HG02852 (cell line): ENCODE data around the gene MOSPD2.

ENCODE experiments used
- ATAC-seq: cut with Tn5 transposase; IDR thresholded peaks from one replicate; pipeline ENCODE4 v1.9.1; 2021; ENCODE audit warnings: mild to moderate bottlenecking, moderate library complexity; ENCODE audit not compliant: unreplicated experiment

MOSPD2 gene

GRCh38 chrX:14872851-14873675, at the start of gene MOSPD2, which contains the start of gene FANCB:
Gene MOSPD2, plus strand, starts transcription at chrX:14873421. Its CDS starts 108 bp downstream, at chrX:14873529.
Gene FANCB, minus strand, starts transcription at chrX:14873069. Its CDS starts 7,559 bp downstream, at chrX:14865510.
- ATAC-seq: peak; percentile 94

GRCh38 chrX:14825851-14826250, 47.4 kb upstream of the MOSPD2 start:
- no peak for ATAC-seq

DNA sequence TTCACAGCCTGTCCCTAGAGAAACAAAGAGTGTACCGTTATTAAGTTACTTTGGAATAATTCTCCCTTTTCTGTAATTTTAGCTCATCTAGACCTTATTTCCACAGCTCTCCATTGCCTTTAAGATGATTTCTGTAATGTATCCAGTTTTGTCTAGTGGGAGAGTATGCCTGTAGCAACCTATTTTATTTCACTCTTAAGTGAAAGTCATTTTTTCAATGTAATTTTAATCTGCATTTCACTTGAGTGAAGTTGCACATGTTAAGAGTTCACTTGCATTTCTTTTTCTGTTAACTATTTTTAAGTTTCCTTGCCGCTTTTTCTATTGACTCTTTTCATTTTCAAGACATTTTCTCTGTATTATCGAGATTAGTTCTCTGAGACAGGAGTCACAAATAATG, 46.9 kb upstream of the MOSPD2 start:
- ATAC-seq: no peak

GRCh38 chrX:14829643-14830042, 43.6 kb upstream of the MOSPD2 start:
- ATAC-seq: no peak

DNA sequence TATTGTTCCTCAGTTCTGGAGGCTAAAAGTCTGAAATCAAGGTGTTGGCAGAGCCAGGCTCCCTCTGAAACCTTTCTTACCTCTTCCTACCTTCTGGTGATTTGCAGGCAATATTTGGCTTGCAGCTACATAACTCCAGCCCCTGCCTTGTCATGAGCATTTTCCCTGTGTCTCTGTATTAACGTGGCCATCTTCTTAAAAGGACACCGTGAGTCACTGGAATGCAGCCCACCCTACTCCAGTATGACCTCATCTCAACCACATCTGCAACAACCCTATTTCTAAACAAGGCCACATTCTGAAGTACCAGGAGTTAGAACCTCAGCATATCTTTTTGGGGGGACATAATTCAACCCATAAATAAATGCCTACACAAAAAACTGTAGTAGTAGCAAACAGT, 41.1 kb upstream of the MOSPD2 start:
- ATAC-seq: no peak

GRCh38 chrX:14832586-14832985, 40.6 kb upstream of the MOSPD2 start:
- ATAC-seq: no peak

GRCh38 chrX:14837155-14837554, 36.1 kb upstream of the MOSPD2 start:
- peak; percentile 54 for ATAC-seq

- no peak for ATAC-seq
These were observed 29.6 kb upstream of the MOSPD2 start for GRCh38 chrX:14843666-14844065.

GRCh38 chrX:14851526-14851925, 21.7 kb upstream of the MOSPD2 start:
- no peak for ATAC-seq

DNA sequence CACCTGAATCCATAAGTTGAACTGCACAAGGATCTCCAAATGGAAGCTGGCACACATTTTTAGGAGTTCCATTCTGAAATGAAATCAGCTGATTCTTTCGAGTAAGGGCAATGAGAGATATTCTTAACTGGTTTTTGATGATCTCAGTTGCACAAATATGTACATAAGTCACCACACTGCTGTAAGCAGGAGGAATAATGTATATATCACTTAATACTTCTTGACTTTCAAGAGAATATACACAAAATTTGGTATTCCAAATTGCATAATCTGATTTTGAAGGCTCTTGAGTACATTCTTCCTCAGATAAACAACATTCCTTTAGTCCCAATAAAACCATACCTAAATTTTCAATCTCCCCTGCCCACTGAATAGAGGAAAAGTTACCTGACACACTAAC, 8.6 kb upstream of the MOSPD2 start:
- no peak for ATAC-seq

GRCh38 chrX:14865201-14865600, 8.0 kb upstream of the MOSPD2 start:
- ATAC-seq: no peak

GRCh38 chrX:14871767-14872166, 1.5 kb upstream of the MOSPD2 start:
- ATAC-seq: no peak

DNA sequence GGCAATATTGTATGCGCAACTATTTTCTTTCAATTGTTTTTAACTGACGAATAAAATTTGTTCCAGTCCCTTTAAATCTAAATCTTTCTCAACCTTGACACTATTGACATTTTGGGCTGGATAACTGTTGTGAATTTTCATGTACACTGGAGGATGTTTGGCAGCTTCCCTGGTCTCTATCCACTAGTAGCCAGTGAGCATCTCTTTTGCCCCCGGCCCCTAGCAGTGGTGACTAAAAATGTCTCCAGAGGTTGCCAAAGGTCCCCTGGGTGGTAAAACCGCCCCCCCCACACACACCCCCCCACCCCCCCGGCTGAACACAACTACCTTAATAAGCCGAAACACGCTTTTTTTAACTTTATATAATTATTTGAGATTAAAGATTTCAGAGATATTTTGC, 866 bp upstream of the MOSPD2 start:
- no peak for ATAC-seq

- ATAC-seq: no peak
These were observed 442 bp downstream of the MOSPD2 start for GRCh38 chrX:14873676-14874049.

DNA sequence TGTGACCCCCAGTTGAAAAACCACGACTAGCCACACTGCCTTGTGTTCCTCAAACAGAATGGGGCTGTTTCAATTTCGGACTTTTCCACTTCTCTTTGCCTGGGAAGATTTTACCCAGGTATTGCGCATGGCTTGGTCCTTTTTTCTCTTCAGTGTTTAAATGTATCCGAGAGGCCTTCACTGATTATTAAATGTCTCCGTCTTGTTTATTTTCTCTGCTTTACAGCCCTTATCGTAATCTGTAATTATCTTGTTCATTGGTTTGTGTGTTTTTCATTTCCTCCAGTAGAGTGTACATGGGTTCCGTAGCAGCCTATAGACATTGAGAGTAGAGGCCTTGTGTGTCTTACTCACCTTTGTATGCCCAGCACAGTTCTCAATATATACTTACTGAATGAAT, 2.4 kb downstream of the MOSPD2 start:
- ATAC-seq: no peak

DNA sequence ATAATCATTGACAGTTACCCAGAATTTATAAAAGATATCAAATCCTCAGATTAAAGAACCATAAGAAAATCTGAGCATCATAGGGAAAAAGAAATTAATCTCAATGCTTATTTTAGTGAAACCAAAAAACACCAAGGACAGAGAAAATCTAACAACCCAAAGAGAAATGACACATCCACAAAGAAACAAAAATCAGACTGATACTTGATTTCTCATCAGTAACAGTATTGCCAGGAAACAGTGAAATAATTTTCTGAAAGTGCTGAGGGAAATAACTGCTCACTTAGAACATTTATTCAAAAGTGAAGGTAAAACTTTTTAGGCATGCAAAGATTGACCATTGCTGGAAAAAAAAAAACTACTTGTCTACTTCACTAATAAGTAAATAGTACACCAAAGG, 10.6 kb downstream of the MOSPD2 start:
- no peak for ATAC-seq

- no peak for ATAC-seq
These were observed 11.5 kb downstream of the MOSPD2 start for GRCh38 chrX:14884714-14885113.

GRCh38 chrX:14886252-14886651, 13.0 kb downstream of the MOSPD2 start:
- no peak for ATAC-seq

GRCh38 chrX:14896273-14896672, 23.1 kb downstream of the MOSPD2 start:
- no peak for ATAC-seq

- no peak for ATAC-seq
These were observed 23.8 kb downstream of the MOSPD2 start for GRCh38 chrX:14897042-14897441.

GRCh38 chrX:14899607-14900006, 26.4 kb downstream of the MOSPD2 start:
- ATAC-seq: peak; percentile 76

DNA sequence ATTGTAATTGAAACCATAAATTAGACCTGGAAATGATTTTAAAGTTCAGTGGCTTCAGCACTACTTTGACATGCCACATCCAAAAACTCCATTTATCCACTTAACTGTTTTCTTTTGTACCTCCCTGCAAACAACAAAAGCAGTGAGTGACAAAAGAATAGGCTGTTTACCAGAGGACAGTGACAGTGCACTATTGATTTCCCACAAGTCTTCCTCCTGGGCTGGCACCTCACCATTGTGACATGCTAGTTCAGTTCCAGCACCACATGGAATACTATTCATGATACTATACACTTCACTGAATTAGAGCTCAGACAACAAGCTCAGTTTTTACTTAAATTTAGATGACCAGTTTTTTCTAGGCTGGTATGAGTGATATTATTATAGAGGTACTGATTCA, 29.3 kb downstream of the MOSPD2 start:
- ATAC-seq: no peak

GRCh38 chrX:14903891-14904290, 30.7 kb downstream of the MOSPD2 start:
- no peak for ATAC-seq
